GM21576 (cell line): Measurements from ENCODE around the gene PPP2R3C.
"Not testable (repeated sequence)": the region's sequence is repeated elsewhere in the genome, so short reads cannot be mapped to it uniquely, and the experiment has no call there.

Source experiments
- ATAC-seq: cut with Tn5 transposase; IDR thresholded peaks from one replicate; pipeline ENCODE4 v1.9.1; 2021; ENCODE audit warnings: mild to moderate bottlenecking, moderate library complexity; ENCODE audit not compliant: unreplicated experiment

The PPP2R3C gene

DNA sequence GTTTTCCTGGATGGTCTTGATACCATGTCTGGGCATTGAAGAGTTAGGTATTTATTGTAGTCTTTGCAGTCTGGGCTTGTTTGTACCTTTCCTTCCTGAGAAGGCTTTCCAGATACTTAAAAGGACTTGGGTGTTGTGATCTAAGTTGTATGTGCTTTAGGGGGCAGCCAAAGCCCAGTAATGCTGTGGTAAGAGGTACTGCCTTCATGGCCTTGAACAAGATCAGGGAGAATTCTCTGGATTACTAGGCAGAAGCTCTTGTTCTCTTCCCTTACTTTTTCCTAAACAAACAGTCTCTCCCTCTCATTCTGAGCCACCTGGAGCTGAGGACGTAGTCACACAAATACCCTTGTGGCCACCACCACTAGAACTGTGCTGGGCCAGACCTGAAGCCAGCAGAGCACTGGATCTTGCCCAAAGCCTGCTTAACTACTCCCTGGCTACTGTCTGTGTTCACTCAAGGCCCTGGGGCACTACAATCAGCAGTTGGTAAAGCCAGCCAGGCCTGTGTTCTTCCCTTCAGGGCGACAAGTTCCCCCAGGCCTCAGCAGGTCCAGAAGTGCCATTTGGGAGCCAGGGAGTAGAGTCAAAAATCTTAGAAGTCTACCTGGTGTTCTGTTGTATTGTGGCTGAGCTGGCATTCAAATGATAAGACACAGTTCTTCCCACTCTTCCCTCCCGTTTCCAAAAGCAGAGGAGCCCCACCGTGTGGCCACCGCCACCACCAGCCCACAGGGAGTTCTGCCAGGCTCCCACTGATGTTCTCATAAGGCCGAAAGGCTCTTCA, 11.9 kb upstream of the PPP2R3C start:
- no peak for ATAC-seq

DNA sequence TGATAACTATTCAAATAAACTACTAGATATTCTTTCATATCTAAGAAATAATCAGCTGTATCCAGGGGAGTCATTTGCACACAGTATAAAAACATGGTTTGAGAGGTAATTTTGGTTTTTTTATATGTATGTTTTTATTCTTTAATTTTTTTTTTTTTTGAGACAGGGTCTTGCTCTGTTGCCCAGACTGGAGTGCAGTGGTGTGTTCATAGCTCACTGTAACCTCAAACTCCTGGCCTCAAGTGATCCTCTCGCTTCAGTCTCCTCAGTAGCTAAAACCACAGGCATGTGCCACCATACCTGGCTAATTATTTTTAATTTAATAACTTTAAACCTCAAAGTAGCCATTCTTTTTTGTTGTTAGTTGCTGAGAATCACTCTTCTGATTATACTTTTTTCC, 2.3 kb upstream of the PPP2R3C start:
- no peak for ATAC-seq

DNA sequence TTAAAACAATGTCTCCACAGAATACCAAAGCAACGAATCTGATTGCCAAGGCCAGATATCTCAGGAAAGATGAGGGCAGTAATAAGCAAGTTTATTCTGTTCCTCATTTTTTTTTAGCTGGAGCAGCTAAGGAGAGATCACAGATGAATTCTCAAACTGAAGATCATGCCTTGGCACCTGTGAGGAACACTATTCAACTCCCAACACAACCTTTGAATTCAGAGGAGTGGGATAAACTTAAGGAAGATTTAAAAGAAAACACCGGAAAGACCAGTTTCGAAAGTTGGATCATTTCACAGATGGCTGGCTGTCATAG, 1.6 kb upstream of the PPP2R3C start:
- ATAC-seq = no peak

DNA sequence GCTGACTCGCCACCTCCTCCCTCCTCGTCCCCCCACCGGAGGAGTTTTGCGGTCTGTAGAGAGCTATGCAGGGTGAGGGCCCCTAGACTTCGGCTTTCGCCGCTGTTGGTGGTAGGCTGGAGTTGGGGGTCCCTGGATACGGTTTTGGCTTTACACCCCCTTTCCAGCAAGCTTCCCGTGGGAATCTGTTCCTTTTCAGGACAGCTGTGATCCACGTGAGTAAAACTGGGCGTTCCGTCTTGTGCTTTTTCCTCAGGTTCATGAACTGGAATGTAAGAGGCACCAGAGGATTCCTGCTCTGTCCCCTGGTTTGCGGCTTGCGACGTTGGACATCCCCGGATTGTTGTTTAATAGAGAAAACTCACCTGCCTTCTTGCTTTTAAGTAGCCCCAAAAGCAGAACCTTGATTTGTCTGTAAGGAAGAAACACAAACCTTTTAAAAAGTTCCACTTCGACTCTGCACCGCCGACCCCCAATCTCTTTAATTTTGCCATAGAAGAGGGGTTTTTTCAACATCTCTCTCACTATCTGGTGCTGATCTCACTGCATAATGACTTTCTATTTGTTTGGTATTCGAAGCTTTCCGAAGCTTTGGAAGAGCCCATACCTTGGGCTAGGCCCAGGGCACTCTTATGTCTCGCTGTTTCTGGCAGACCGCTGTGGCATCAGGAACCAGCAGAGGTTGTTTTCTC, 1.1 kb upstream of the PPP2R3C start:
- peak; percentile 35 for ATAC-seq

DNA sequence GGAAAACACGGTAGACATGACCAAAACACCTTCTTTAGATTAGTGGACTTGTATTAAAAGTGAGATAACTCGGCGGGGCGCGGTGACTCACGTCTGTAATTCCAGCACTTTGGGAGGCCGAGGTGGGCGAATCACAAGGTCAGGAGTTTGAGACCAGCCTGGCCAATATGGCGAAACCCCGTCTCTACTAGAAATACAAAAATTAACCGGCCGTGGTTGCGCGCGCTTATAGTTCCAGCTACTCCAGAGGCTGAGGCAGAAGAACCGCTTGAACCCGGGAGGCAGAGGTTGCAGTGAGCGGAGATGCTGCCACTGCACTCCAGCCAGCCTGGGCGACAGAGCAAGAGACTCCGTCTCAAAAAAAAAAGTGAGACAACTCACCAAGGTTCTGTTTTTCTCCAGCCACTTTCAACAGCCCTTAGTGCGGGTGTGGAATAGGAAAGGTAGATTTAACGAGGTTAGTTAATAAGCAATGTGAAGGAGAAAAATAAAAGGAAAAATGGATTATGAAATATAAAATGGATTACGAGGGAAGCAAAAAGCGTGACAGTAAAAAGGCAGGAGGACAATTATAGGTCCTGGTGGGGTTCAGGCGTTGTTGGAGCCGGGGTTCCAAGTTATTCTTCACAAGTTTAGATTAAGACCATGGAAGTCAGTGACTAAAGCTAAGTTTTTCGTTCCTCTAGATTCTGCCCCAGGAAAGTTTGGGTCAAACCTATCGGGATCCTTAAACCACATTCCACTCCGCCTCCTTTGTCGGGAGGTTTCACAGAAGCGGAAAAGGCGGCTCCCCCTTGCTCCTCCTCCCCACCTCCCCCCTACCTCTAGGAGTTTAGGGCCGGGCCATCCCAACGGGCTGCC, 534 bp downstream of the PPP2R3C start:
- no peak for ATAC-seq

DNA sequence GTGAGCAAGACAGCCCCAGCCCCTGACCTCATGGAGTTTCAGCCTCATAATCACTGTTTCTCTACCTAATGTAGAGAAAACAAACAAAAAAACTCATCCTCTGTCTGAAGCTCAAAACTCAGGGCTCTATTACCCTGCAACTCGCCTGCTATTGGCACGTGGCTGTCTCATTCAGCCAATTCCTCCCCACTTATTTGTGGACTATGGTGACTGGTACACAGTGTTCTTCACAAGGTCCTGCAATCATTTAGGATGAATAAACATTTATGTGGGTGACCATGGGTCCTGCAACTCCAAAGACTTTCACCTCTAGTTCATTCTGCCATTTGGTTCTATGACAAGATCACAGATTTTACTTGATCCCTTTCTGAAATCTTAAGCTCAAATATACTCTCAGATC, 4.7 kb downstream of the PPP2R3C start:
- no peak for ATAC-seq

DNA sequence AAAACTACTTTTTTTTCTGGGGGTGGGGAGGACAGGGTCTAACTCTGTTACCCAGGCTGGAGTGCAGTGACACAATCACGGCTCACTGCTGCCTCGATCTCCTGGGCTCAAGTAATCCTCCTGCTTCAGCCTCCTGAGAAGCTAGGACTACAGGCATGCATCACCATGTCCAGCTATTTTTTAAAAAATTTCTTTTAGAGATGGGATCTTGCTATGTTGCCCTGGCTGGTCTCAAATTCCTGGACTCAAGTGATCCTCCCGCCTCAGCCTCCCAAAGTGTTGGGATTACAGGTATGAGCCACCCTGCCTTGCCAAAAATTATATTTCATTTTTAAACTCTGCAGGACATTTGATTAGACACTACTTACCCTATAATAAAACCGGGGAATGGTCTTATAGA, 5.5 kb downstream of the PPP2R3C start:
- no peak for ATAC-seq

DNA sequence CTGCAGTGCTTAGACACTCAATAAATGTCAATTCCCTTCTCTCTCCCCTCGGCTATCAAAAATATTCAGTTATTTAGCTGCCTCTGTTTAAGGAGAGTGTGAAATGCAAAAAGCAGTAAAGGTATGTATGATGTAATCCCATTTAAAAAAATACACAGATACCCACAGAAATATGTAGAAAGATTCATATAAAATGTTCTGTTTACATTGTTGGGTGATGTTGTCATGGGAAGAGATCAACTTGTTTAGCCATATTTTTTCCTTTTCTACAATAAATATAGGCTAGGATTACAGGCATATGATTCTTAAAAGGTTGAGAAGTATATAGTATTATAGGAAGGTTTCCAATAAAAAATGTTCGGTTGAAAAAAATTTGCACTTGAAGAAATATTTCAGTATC, 7.8 kb downstream of the PPP2R3C start:
- no peak for ATAC-seq

DNA sequence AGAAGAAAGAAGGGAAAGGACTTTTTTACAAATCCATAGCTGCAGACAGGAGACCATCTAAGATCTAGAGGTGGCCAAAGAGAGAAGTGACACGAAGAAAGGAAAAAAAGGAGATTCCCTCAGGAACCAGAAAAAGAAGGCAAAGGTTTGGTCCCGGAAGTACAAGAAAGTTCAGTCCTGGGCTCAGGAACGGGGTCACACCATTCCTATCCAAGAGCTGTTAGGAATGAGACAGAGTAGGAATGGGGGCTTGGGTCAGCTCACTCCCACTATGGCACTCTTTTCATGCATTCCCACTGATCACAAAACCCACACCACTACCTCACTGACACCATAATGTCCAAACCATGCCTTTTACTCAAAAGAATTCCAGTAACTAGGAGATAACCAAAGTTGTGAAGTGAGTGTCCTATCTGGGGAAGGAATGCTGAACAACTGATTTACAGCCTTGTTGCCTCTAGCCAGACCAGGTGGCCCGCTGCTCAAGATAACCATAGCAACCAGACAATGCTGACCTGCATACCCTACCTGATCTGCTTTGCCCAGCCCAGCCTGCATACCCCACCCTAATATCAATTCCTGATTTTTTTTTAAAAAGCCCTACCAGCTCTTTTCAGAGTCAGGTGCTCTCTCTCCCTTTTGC, 8.4 kb downstream of the PPP2R3C start:
- ATAC-seq = no peak

DNA sequence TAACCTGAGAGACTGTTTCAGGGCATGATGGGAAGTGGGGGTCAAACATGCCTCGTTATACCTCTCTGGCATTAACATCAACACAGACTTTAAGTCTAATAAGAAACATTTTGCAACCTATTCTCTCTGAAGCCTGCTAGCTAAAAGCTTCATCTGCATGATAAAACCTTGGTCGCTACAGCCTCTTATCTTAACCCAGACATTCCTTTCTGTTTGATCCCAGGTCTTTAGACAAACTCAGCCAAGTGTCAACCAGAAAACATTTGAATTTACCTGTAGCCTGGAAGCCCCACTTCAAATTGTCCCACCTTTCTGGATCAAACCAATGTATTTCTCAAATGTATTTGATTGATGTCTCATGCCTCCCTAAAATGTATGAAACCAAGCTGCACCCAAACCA, 9.1 kb downstream of the PPP2R3C start:
- no peak for ATAC-seq

DNA sequence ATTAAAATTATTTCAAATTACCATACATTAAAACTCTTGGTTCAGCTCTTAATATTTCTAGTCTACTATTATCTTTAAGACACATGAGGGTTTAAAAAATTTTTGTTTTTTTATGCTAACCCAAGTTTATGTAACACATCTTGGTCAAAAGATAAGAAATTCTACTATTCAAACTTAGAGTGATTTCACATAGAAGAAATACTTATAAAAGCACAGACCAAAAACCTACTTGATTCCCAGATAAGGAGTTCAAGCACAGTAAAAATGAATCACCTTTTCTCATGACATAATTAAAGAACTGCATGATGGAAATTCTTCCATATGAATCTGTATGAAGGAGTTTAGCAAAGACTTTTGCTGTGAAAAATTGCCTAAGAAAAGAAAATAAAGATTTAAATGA, 13.9 kb downstream of the PPP2R3C start:
- ATAC-seq = no peak

DNA sequence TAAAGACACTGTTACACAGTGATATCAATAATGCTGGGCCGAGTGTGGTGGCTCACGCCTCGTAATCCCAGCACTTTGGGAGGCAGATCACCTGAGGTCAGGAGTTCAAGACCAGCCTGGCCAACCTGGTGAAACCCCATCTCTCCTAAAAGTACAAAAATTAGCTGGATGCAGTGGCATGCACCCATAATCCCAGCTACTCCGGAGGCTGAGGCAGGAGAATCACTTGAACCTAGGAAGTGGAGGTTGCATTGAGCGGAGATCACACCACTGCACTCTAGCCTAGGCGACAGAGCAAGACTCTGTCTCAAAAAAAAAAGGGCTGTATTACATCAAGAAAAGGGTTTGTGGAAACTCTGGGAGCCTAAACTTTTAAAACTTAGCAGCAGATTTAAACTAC, 27.1 kb downstream of the PPP2R3C start:
- not testable (repeated sequence) for ATAC-seq

DNA sequence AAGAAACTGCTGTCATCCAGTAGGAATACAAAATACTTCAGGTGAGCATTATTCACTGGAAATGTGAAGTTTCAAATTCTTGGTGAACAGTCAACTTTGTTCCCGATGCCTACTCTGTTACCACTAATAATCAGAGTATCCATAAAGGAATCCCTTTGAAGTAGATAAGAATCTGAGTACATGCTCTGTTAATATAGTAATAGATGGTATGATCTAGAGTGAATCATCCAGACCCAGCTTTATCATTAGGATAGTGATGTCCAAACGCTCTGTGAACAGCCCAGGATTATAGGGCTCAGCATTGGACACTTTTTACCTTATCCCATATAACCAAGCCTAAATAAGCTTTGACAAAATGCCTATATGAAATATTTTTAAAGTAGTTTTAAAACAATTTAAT, 33.3 kb downstream of the PPP2R3C start:
- ATAC-seq = no peak

DNA sequence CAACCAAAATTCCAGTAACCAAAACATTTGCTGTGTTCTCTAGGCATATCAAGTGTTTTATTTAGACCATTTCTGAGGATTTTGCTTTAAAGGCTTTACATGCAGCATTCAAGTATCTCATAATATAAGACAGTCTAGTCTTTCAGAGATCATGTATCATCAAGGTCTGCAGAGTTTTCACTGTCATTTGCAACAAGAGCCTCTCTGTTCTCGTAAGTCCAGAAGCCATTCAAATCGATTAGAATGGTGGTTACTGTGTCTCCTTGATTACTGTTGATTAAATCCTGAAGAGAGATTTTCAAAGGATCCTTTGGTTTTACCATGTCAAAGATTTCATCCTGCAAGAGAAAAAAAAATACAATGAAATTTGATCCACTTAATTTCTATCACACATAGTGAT, 36.3 kb downstream of the PPP2R3C start:
- no peak for ATAC-seq

DNA sequence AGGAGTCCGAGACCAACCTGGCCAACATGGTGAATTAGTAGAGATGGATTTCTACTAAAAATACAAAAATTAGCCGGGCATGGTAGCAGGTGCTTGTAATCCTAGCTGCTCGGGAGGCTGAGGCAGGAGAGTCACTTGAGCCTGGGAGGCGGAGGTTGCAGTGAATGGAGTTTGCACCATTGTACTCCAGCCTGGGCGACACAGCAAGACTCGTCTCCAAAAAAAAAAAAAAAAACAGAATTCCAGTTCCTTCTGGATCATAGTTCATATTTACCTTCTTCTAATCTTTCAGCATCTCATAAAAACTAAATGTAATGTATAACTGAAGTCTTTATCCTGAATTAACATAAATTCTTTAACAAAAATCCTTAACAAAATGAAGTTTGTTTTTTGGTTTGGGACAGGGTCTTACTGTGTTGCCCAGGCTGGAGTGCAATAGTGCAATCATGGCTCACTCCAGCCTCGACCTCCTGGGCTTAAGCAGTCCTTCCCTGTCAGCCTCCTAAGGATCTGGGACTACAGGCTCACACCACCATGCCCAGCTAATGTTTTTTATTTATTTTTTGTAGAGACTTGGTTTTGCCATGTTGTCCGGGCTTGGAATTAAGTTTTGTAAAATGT, 38.1 kb downstream of the PPP2R3C start:
- ATAC-seq = no peak

DNA sequence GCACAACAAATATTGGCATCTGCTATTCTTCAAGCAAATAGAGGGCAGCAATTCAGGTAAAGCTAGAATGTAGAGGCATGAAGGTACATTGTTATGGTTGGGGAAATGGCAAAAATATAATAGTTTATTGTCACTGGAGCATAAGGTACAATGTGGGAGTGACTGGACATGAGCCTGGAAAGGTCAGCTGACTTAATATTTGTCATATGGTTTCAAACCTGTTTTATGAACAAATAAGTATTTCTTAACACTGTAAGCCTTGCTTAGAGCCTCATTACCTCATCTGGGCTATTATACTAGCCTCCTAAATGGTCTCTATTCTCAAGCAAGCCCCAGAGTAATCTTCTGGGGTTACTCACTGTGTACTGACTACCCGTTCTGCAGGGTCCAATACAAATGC, 42.0 kb downstream of the PPP2R3C start:
- ATAC-seq = no peak

DNA sequence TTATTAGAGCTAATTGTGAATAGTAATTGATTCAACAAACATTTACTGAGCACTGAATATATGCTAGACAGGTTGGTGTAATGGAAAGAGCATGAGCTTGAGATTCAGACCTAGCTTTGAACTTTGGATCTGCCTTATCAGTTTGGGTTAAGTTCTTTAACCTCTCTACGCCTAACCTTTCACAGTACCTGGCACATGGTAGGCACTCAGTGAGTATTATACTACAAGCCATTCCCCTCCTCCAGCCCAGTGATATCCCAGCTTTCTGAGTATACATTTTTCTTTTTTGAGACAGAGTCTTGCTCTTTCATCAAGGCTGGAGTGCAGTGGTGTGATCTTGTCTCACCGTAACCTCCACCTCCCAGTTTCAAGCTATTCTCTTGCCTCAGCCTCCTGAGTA, 43.7 kb downstream of the PPP2R3C start:
- no peak for ATAC-seq

DNA sequence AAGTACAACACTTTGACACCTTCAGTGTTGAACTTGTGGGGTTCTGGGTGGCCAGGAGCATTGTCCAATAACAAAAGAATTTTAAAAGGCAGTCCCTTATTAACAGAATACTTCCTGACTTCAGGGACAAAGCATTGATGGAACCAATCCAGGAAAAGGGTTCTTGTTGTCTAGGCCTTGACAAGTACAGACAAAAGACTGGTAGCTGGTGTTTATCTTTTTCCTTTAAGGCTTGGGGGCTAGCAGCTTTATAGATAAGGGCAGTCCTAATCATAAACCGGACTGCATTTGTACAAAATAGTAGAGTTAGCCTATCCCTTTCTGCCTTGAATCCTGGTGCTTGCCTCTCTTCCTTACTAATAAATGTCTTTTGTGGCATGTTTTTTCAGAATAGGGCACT, 48.3 kb downstream of the PPP2R3C start:
- ATAC-seq = no peak

DNA sequence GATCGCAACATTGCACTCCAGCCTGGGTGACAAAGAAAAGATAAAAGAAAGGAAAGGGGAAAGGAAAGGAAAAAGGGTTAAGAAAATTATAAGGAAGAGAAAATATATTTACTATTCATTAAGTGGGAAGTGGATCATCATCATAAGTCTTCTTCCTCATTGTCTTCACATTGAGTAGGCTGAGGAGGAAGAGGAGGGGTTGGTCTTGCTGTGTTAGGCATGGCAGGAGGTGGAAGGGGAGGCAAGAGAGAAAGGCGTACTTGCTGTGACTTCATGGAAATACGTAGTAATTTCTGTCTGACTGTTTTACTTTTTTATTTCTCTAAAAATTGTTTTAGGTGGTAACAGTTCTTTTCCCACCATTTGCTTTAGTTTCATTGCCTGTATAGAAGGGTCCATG, 49.6 kb downstream of the PPP2R3C start:
- no peak for ATAC-seq

DNA sequence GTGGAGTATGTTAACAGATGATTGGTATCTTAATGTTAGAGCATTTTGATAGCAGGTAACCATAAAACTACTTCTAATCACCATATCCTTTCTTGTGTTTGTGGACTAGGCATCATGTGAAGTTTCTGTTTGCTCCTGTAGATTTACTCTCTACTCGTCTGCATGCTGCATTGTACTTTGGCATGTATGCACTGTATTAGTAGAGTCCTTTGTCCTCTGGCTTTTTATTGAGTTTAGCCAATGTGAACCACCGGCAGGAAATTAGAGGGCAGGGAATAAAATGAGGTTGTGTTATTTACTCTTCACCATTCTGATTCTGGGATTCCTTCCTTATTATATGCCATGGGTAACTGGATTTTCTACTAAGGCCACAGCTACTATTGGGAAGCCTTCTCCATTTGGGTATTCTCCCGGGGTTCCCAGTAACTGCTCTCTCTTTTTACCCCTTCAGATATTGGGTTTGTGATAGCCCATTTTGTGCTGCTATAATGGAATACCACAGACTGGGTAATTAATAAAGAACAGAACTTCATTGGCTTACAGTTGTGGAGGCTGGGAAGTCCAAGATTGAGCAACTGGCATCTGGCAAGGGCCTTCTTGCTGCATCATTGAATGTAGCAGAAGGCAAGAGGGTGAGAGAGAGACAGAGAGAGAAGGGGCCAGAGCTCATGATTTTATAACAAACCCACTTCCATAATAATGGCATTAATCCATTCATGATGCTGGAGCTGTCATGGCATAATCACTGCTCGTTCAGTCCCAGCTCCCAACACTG, 53.4 kb downstream of the PPP2R3C start:
- no peak for ATAC-seq
